ENCODE results near the gene NEDD1.

DNA sequence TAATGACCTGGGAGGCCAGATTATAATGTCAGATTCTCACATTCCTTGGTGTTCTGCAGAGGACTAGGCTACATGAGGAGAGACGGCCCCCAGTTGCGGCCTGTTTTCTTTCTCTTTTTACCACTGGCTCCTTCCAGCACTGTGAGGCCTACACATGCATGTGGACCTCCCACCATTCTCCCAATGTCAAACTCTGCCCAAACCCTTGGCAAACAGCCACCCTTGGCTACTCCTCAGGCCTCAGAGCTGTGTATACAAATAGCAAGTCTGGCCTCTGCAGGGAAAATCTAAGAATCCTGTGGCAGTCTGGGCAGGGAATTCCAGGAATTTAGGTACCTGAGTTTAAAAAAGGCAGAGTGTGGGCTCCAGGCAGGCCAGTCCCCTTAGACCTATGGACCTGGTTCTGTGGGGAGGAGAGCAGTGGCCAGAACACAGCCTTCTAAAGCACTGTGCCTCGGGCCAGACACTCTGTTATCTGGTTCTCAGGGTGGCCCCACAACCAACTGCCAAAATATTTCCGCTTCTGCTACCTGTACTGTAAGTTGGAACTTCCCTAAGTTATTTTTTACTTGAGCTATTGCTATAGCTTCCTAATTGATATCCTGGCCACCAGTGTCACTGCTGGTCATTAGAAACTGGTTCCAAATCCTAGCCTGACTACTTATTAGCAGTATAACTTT lies 19.9 kb upstream of the NEDD1 start:
- no peak for TF ChIP-seq FOXK2 (IDR thresholded peaks at IDR 0.05)
- TF ChIP-seq BHLHE40 (IDR thresholded peaks at IDR 0.05; ENCODE audit: borderline replicate concordance) = no peak
- no peak for TF ChIP-seq HDGF (IDR thresholded peaks at IDR 0.05; ENCODE audit: borderline replicate concordance)
- no peak for TF ChIP-seq FOXA1 (IDR thresholded peaks at IDR 0.05)
- no peak for TF ChIP-seq FOXM1 (IDR thresholded peaks at IDR 0.05; ENCODE audit: borderline replicate concordance)
- no peak for TF ChIP-seq PKNOX1 (IDR thresholded peaks at IDR 0.05)
- no peak for TF ChIP-seq ELF4 (IDR thresholded peaks at IDR 0.05)
- TF ChIP-seq SUZ12 (IDR thresholded peaks at IDR 0.05) = no peak
- TF ChIP-seq LEF1 (IDR thresholded peaks at IDR 0.05; ENCODE audit: borderline replicate concordance) = no peak
- no peak for TF ChIP-seq TARDBP (IDR thresholded peaks at IDR 0.05)
- TF ChIP-seq SP1 (IDR thresholded peaks at IDR 0.05) = no peak
- no peak for TF ChIP-seq CTBP1 (IDR thresholded peaks at IDR 0.05; ENCODE audit: borderline replicate concordance)
- TF ChIP-seq NFRKB (IDR thresholded peaks at IDR 0.05) = no peak
- TF ChIP-seq ZNF384 (IDR thresholded peaks at IDR 0.05) = no peak
